ENCODE data around the gene LTB4R. TPM values are rescaled to one million over a fixed set of nuclear protein-coding genes. Genes with fewer than 3 reads are reported as not detected.

LTB4R gene, protein sequence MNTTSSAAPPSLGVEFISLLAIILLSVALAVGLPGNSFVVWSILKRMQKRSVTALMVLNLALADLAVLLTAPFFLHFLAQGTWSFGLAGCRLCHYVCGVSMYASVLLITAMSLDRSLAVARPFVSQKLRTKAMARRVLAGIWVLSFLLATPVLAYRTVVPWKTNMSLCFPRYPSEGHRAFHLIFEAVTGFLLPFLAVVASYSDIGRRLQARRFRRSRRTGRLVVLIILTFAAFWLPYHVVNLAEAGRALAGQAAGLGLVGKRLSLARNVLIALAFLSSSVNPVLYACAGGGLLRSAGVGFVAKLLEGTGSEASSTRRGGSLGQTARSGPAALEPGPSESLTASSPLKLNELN
- 1 to 10 TPM; 2.7 to 5.5 (median 3.9) TPM for total RNA-seq
- long read RNA-seq = 0 reads

GRCh38 chr14:24310646-24311604, at the start of gene LTB4R:
LTB4R (plus strand) TSS chr14:24311502; CDS start chr14:24315652, 4,150 bp downstream.
- Histone ChIP-seq H3K9me3 (no peaks in the 10 kb centered on the region), H3K36me3 (peaks cover 0 to 10% (median 6%) of the 10 kb centered on the region in 4 donors), H3K27ac (peak within 1 kb of the TSS; percentile 80 to 98 (median 93)), H3K4me1 (peaks cover 0 to 60% (median 31%) of the 10 kb centered on the region in 4 donors), H3K27me3 (no peaks in the 10 kb centered on the region), H3K4me3 (peak within 1 kb of the TSS; percentile 43 to 64 (median 48))
- peak; percentile 45 to 53 (median 48) for TF ChIP-seq CTCF (IDR thresholded peaks at IDR 0.05)
- peak; percentile 48 for TF ChIP-seq POLR2A (IDR thresholded peaks at IDR 0.05)
- DNase-seq (peak; percentile 88 to 92 (median 88)), ATAC-seq (peak; percentile 55 to 80 (median 73))
- 36% methylated on average over 32 of the region's 99 CpGs for WGBS (ENCODE audit: insufficient coverage, low coverage, low lambda C conversion rate, missing lambda C conversion rate)
- intact Hi-C loops (cut with DNase I) = no loop called here

DNA sequence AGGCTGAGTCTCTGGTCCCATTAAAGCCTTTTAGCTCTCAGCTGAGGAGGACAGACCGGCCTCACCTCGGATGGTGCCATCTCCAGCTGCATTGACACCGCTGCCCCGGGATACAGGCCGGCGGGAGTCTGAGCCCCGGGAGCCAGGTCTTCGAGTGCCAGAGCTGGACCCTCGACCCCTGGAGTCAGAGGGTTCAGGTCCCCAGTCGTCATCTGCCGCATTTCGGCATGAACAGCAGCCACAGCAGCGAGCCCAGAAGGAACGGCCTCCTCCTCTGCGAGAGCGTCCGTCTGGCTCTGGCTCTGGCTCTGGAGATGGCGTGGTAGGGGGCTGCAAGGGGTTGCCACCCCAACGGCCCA, 49.4 kb upstream of the LTB4R start:
- TF ChIP-seq CTCF (IDR thresholded peaks at IDR 0.05) = no peak
- no peak for TF ChIP-seq POLR2A (IDR thresholded peaks at IDR 0.05)
- Histone ChIP-seq H3K27ac (no peak overlapping the region), H3K4me1 (no peaks in the 10 kb centered on the region), H3K4me3 (no peak overlapping the region), H3K36me3 (peaks cover 0 to 8% (median 2%) of the 10 kb centered on the region in 4 donors), H3K27me3 (no peaks in the 10 kb centered on the region), H3K9me3 (no peaks in the 10 kb centered on the region)
- DNase-seq = no peak
- WGBS (ENCODE audit: insufficient coverage, low coverage, low lambda C conversion rate, missing lambda C conversion rate) = no CpG with 5 or more reads among the region's 19 CpGs
- no peak for ATAC-seq
- intact Hi-C loops (cut with DNase I) = no loop called here

DNA sequence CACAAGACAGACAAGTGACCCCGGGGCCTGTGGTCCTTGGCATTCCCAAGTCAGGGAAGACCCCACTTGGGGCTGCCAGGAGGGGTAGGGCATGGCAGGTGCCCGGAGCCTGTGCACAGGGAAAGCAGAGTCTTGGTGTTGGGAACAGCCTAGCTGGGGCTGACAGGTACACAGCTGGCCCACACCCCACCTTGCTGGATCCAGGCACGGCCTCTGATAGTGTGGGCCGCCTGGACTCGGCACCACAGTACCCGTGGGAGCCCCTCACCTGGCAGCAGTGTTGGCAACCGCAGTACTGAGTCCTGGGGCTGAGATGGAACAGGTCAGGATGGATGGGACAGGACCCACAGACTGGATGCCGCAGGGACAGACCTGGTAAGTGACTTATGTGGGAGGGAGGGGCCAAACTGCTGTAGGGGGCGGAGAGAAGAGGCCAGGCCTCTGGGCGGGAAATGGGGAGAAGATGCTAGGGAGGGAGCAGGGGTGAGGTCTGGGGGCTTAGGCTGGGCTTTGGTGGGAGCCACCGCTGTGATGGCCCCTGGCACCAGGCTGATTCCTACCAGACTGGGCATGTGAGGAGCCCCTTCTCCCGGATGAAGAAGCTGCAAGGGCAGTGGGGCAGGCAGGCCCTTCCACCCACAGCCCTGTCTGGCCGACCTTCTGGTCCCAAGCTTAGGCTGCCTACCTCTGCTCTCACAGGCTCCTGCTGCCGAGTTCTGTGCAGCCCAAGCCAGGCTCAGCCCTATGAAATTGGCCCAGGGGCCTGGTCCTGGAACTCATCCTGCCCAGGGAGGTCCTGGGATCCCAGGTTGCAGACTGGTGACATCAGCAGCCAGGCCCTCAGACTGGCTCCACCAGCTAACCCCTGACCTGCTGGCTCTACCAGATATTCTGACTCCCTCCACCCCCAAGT, 48.2 kb upstream of the LTB4R start, which contains the start of gene TGM1:
Gene TGM1, minus strand, starts transcription at position 357 of the 913 bp plus-strand sequence. CDS start 825 bp downstream, outside the sequence.
- Histone ChIP-seq H3K4me3 (no peak within 1 kb of the TSS), H3K9me3 (no peaks in the 10 kb centered on the region), H3K27ac (no peak within 1 kb of the TSS), H3K27me3 (no peaks in the 10 kb centered on the region), H3K4me1 (no peaks in the 10 kb centered on the region), H3K36me3 (peaks cover 0 to 15% (median 5%) of the 10 kb centered on the region in 4 donors)
- ATAC-seq (no peak), DNase-seq (no peak)
- no peak for TF ChIP-seq CTCF (IDR thresholded peaks at IDR 0.05)
- TF ChIP-seq POLR2A (IDR thresholded peaks at IDR 0.05) = no peak
- intact Hi-C loops (cut with DNase I) = no loop called here
- WGBS (ENCODE audit: insufficient coverage, low coverage, low lambda C conversion rate, missing lambda C conversion rate) = 80% methylated on average over 1 of the region's 14 CpGs

DNA sequence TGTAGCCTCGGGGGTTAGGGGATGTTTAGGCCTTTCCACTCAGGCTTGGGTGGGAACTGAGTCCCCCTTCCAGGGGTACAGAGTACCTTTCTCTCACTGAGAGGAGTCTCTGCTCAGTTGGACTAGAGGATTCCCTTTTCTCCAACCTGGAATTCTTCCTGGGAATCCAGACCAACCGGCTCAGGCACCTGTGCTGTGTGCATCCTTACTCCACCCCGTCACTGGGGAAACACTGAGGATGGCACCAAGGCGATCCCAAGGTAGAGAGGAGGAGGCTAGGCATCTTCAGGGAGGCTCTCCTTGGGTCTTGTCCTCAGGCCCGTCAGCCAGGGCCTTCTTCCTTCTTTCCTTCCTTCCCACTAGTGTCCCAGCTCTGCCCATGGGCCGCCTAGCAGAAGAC, 47.5 kb upstream of the LTB4R start:
- intact Hi-C loops (cut with DNase I) = no loop called here
- TF ChIP-seq CTCF (IDR thresholded peaks at IDR 0.05) (no peak), POLR2A (IDR thresholded peaks at IDR 0.05) (no peak)
- H3K36me3 ChIP-seq = peaks cover 0 to 20% (median 5%) of the 10 kb centered on the region in 4 donors
- no peaks in the 10 kb centered on the region for H3K27me3 ChIP-seq
- no peaks in the 10 kb centered on the region for H3K4me1 ChIP-seq
- no peaks in the 10 kb centered on the region for H3K9me3 ChIP-seq
- no CpG with 5 or more reads among the region's 6 CpGs for WGBS (ENCODE audit: insufficient coverage, low coverage, low lambda C conversion rate, missing lambda C conversion rate)
- DNase-seq (no peak), ATAC-seq (no peak)
- H3K4me3 ChIP-seq = no peak overlapping the region
- H3K27ac ChIP-seq = no peak overlapping the region

All from right lobe of liver (tissue), 6 donors.